ENCODE results near the gene TRIM38.
A peak's percentile ranks its signal among the peaks of the same experiment; 100 is the strongest.

Gene TRIM38

DNA sequence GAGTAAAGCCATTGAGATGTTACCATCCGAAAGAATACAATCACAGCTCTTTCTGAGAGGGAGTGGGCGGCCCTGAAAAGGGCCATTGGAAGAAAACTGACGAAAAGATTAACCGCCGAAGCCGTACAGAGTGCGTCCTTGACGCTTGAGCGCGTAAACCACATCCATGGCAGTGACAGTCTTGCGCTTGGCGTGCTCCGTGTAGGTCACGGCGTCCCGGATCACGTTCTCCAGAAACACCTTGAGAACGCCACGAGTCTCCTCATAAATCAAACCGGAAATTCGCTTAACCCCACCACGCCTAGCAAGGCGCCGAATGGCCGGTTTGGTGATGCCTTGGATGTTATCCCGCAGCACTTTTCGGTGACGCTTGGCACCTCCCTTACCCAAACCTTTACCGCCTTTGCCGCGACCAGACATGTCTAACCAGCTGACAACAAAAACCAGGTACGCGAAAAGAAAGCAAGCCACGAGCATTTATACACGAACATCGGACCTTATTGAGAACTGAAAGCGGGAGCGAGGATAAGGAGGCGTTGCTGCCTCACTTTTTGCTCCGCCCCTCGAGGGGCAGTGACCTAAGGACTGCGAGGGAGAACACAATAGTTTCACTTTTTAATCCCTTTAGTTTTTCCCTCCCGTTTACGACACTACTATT is 64.4 kb downstream of the TRIM38 start:
- DNase-seq (ENCODE audit: low spot score) = peak; percentile 98

DNA sequence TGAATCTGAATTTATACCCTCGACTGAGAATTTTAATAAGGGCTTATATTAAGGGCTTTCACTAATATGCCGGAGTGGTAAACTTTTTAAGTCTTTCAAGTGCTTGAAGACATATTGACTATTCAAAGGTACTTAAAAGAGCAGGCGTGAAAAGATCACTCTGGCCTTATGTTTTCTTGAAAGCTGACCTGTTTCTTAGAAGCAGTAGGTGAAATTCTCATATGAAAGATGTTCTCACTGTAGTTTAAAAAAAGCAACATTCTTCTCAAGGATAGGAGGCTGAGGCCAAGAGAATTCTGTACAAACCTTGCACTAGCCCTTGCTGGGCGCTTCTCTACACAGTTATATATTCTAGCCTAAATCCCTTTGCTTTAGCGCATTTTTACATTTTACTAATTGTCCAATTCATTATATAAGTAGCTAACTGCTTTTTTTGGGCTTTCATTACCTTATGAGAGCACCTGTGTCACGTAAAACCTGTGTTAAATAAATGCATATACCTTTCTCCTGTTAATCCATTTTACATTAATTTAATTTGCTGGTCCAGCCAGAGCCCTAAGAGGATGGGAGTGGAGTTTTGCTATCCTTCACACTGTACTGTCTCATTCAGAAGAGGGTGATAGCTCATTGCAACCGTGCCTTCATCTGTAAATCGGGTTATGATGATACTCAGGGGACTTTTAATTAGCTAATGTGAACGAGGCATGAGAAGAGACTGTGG is 65.0 kb downstream of the TRIM38 start:
- no peak for DNase-seq (ENCODE audit: low spot score)

DNA sequence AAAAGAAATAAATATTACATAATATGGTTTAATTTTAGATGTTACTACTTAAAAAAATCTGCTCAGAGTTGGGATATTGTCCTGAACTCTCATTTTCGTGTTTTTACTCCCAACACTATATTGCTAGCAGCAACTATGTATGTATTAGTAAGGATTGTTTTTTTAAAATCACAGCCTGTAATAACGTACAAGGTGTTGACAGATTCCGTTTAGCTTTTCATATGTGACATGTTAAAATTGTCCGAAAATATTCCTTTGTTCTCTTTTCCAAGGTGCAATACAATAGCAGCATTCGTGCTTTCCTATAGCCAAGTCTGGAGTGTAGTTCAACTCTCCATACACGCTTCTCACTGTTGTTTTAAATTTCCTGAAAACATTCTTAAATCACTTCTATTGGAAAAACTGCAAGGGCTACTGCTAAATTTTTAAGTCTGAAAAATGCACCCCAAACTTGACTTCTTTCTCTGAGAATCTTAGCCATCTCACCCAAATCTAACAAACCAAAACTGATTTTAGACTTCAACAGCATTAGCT is 65.7 kb downstream of the TRIM38 start:
- DNase-seq (ENCODE audit: low spot score) = no peak

DNA sequence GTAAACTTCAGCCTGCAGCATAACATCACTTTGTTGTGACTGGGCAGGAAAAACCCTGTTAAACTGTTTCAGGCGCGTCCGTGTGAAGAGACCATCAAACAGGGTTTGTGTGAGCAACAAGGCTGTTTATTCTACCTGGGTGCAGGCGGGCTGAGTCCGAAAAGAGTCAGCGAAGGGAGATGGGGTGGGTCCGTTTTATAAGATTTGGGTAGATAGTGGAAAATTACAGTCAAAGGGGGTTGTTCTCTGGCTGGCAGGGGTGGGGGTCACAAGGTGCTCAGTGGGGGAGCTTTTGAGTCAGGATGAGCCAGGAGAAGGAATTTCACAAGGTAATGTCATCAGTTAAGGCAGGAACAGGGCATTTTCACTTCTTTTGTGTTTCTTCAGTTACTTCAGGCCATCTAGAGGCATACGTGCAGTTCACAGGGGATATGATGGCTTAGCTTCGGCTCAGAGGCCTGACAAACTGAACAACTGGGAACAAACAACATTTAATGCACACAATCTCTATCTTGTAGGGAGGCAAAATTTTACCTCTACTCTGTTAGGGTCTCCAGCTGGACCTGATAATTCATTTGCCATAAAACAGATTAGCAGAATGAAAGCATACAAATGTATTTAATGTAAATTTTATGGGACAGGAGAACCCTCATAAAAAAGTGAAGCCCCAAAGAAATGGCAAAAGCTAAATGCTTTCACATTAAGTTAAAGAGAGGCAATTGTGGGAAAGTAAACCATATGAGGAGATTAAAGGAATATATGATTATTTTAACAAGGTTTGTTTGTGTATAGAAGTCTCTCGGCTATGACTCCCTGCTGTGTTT is 66.4 kb downstream of the TRIM38 start:
- no peak for DNase-seq (ENCODE audit: low spot score)

DNA sequence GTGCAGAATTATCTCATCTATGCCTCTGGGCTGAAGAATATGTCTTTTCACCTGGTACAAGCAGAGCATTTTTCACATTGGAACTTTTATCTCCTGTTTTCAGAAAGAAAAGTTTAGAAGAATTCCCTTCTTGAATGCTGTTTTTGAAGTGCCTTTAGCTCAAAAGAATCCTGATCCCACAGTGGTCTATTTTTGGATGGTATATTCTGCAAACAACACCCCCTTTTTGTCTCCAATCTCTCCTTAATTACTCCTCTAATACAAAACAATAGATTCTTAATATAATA is 66.9 kb downstream of the TRIM38 start:
- DNase-seq (ENCODE audit: low spot score) = no peak

DNA sequence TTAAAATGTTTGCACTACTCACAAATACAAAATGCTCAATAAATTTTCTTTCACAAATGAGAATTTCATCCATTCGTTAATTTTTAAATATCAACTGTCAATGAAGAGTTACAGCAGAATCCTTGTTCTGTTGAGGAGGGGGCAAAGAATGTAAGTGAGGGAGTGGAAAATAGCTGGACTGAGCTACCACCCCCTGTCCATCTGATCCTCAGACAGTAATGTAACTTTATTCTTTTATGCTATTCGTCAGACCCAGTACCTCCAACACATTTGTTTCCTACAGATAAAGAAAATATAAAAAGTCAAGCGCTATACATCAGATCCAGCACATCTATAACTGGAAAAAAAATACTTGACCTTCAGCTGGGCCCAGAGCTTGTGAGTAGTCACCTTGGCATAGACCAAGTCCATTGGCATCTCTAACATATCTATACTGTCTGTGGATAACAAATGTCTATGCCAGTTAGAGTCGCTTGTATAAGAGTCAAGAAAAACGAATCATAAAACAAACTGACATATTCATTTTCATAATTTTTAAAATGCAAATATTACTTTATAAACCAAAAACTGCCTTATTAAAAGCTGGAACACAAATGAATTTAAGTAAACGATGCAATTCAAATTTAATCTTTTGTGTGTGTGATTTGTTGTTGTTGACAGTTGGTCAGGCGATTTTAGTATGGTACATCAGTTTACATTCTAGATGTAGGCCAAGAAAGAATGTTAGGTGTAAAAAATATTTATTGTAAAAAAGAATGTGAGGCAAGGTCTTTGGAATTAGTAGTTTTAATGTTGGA is 67.5 kb downstream of the TRIM38 start:
- DNase-seq (ENCODE audit: low spot score) = no peak

DNA sequence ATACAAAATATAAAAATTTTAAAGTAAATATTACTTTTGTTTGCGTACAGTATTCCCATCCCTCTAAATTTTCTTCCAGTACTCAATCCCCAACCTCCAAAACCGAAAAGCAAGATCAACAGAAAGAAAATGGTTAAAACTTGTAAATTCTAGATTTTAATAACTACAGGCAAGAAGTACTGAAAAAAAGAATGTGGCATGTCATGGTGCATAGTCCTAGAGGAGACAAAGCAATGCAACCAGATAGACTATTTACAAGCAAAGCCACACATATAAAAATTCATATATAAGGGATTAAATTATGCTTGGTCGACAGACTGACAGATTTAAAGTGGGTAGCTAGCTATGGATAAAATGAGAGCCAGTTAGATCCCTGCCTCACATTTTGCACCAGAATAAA is 68.1 kb downstream of the TRIM38 start:
- no peak for DNase-seq (ENCODE audit: low spot score)

DNA sequence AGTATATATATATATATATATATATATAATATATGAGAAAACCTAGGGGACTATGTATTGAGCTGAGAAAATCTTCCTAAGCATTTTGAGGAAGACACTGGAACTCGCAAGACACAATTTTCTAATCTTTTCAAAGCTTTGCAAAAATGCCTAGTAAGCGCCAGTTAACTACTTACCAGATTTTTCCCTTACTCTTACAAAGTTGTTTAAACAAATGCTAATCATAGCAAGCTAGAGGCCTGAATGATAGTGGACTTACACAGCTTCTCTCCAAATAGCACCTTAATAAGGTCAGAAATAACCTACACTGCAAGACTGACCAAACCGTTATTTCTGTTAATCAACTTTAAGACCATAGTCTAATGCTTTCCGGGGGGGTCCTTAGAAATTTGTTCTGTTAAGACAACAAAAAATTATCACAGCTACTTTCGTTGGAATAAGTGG is 68.6 kb downstream of the TRIM38 start:
- no peak for DNase-seq (ENCODE audit: low spot score)

DNA sequence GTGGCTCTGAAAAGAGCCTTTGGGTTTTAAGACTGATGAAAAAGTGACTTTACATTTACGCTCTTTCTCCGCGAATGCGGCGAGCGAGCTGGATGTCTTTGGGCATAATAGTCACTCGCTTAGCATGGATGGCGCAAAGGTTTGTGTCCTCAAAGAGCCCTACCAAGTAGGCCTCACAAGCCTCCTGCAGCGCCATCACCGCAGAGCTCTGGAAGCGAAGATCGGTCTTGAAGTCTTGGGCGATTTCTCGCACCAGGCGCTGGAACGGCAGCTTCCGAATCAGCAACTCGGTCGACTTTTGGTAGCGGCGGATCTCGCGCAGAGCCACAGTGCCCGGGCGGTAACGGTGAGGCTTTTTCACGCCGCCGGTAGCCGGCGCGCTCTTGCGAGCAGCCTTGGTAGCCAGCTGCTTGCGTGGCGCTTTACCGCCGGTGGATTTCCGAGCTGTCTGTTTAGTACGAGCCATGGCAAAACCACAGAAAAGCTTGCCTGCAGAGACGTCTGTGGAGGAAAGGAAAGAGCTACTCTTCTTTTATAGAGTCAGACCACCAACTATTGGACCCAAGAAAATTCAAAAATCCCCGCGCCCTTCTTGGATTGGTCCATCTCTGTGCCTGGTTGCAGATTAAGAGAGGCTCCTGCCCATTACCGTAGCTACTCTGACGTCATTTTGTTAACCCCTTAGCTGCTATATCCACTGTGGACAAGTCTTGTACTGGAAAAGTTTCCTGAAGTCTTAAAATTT is 69.2 kb downstream of the TRIM38 start:
- DNase-seq (ENCODE audit: low spot score) = peak; percentile 94

DNA sequence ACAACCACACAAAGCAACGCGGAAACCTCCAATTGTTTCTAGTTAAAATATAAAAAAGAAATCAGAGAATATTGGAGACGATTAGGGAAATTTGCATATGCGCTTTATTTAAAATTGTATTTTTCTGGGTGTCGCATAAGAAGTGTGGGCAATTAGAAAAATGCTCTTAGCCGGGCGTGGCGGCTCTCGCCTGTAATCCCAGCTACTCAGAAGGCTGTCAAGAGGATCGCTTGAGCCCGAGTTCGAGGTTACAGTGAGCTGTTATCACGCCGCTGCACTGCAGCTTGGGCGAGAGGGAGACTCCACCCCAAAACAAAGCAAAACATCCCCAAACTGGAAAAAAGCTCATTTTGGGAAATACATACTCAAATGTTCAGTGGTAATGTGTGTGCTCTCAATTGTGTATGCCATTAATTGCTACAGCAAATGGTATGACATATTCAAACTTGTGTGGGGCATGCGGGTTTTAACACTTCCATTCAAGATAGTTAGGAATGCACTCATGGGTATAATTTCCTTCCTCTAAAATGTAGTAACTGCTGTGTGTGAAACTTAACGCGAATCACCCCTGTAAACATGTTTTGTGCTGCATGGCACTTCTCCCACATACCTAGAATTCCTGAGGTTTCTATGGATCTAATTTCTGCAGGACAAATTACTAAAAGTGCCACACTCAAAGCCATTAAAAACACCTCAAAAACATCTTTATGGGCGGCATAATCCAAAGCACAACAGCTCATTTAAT is 69.9 kb downstream of the TRIM38 start:
- peak; percentile 17 for DNase-seq (ENCODE audit: low spot score)

DNA sequence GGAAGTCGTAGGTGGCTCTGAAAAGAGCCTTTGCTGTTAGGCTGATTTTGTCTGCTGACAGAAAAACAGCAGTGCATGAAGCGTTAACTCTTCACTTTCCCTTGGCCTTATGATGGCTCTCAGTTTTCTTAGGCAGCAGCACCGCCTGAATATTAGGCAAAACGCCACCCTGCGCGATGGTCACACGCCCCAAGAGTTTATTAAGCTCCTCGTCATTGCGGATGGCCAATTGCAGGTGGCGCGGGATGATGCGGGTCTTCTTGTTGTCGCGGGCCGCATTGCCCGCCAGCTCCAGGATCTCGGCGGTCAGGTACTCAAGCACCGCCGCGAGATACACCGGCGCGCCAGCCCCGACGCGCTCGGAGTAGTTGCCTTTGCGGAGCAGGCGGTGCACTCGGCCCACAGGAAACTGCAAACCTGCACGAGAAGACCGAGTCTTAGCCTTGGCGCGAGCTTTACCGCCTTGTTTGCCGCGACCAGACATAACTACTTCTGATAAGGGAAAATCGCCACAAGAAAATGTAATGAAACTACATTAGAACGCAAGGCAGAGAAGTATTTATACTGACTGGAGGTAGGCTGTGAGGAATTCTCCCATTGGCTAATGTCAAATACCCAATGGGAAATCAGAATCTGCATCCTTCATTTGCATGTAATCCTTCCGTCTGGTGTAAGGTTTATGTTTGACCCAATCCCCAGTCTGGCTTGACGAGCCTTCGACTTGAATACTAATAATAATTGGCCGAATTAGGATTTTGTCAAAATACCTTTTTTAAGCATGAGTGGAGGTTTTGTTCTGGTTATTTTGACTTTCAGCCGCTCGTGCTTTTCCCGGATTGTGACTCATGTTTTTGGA is 70.7 kb downstream of the TRIM38 start:
- DNase-seq (ENCODE audit: low spot score) = peak; percentile 89

DNA sequence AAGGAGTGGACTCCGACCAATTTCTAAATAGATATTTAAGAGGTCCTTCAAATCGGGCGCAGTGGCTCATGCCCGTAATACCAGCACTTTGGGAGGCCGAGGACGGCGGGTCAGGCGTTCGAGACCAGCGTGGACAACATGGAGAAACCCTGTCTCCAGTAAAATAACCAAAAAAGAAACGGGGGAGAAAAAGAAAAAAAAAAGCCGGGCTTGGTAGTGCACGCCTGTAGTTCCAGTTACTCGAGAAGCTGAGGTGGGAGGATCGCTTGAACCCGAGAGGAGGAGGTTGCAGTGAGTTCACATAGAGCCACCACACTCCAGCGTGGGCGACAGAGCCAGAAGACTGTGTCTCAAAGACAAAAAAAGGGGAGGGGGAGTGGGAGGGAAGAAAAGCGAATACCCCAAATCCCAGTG is 71.3 kb downstream of the TRIM38 start:
- no peak for DNase-seq (ENCODE audit: low spot score)

DNA sequence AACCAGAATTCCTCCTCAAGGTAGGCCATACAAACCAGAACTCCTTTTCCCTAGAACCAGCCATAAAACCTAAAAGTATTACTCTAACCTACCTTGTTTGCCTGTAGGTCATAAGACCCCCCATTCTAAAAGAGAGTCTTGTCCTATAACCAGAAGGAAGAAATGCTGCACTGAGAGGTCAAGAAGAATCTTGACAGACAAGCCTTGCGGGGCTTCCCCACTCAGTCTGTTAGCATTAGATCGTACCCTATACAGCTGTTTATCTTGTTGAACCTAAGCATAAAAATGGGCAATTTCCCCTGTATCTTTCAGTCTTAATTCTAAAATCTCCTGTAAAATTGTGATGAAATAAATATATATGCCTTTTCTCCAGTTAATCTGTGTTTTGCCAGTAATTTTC is 72.3 kb downstream of the TRIM38 start:
- no peak for DNase-seq (ENCODE audit: low spot score)

Data from CD4-positive, alpha-beta T cell treated with Interleukin-2 at 100 ng/mL for 4 hours (primary cell).